ENCODE data around the gene GRID1.

- TF ChIP-seq CTCF (IDR thresholded peaks at IDR 0.05) (no peak), POLR2A (IDR thresholded peaks at IDR 0.05) (no peak)
Observed at GRCh38 chr10:85916286-85916685, 450.3 kb downstream of the GRID1 start.
